ENCODE measurements around the gene CYP27A1. TPM values are rescaled to one million over a fixed set of nuclear protein-coding genes. Genes with fewer than 3 reads are reported as not detected.

The CYP27A1 gene
- total and polyA plus RNA-seq, 10 donors: 8.7 to 65.5 (median 15.2) TPM

- TF ChIP-seq POLR2AphosphoS5 (IDR thresholded peaks at IDR 0.05): no peak
- no peak for TF ChIP-seq POLR2A (IDR thresholded peaks at IDR 0.05)
- no peak for TF ChIP-seq CTCF (IDR thresholded peaks at IDR 0.05 in 8 of 11, conservative IDR thresholded peaks at IDR 0.05 in 3 of 11)
- peaks cover 0 to 79% (median 28%) of the 10 kb centered on the region in 7 donors for H3K27me3 ChIP-seq (replicated peaks in 1 of 7)
- WGBS, 5 donors: 78 to 89% (median 81%) methylated on average over 2 of the region's 2 CpGs
- intact Hi-C loops (cut with DNase I; ENCODE audit: low total_unique reads): loop anchor here (2.0 kb wide), 1 partner anchor 48 kb away; no protein-coding TSS in a partner anchor
- DNase-seq: peak; percentile 18
- H3K9me3 ChIP-seq: no peaks in the 10 kb centered on the region
- H3K27ac ChIP-seq: no peak overlapping the region
- no peaks in the 10 kb centered on the region for H3K36me3 ChIP-seq
- H3K4me3 ChIP-seq: no peak overlapping the region
- H3K4me1 ChIP-seq: peaks cover 0 to 18% (median 5%) of the 10 kb centered on the region in 6 donors
Measured at GRCh38 chr2:218850796-218851195, 68.8 kb downstream of the CYP27A1 start.

- TF ChIP-seq POLR2A (IDR thresholded peaks at IDR 0.05) (no peak), CTCF (IDR thresholded peaks at IDR 0.05 in 8 of 11, conservative IDR thresholded peaks at IDR 0.05 in 3 of 11) (no peak), POLR2AphosphoS5 (IDR thresholded peaks at IDR 0.05) (no peak)
- Histone ChIP-seq H3K4me1 (peaks cover 0 to 18% (median 5%) of the 10 kb centered on the region in 6 donors), H3K27ac (no peak overlapping the region), H3K36me3 (no peaks in the 10 kb centered on the region), H3K27me3 (replicated peaks in 1 of 7) (peaks cover 0 to 84% (median 28%) of the 10 kb centered on the region in 7 donors), H3K9me3 (no peaks in the 10 kb centered on the region), H3K4me3 (no peak overlapping the region)
- intact Hi-C loops (cut with DNase I; ENCODE audit: low total_unique reads): loop anchor here (2.0 kb wide), 1 partner anchor 48 kb away; no protein-coding TSS in a partner anchor
- 23 to 74% (median 44%) methylated on average over 3 of the region's 3 CpGs for WGBS, 5 donors
- peak; percentile 32 for DNase-seq
Measured at GRCh38 chr2:218851286-218851685, 69.3 kb downstream of the CYP27A1 start.

- no peaks in the 10 kb centered on the region for H3K36me3 ChIP-seq
- WGBS, 5 donors: 23 to 31% (median 25%) methylated on average over 16 of the region's 16 CpGs
- H3K4me3 ChIP-seq: no peak overlapping the region
- no peaks in the 10 kb centered on the region for H3K9me3 ChIP-seq
- TF ChIP-seq POLR2AphosphoS5 (IDR thresholded peaks at IDR 0.05): no peak
- TF ChIP-seq CTCF (IDR thresholded peaks at IDR 0.05 in 8 of 11, conservative IDR thresholded peaks at IDR 0.05 in 3 of 11): peak; percentile 44 to 88 (median 81)
- DNase-seq: peak; percentile 81
- H3K27me3 ChIP-seq (replicated peaks in 1 of 7): peaks cover 3 to 99% (median 33%) of the 10 kb centered on the region in 7 donors
- H3K27ac ChIP-seq: no peak overlapping the region
- H3K4me1 ChIP-seq: peaks cover 0 to 23% (median 5%) of the 10 kb centered on the region in 6 donors
- intact Hi-C loops (cut with DNase I; ENCODE audit: low total_unique reads): no loop called here
Measured at GRCh38 chr2:218852911-218853667, 71.1 kb downstream of the CYP27A1 start.

- 30 to 47% (median 35%) methylated on average over 5 of the region's 5 CpGs for WGBS, 5 donors
- TF ChIP-seq CTCF (IDR thresholded peaks at IDR 0.05 in 8 of 11, conservative IDR thresholded peaks at IDR 0.05 in 3 of 11) (no peak), POLR2AphosphoS5 (IDR thresholded peaks at IDR 0.05) (no peak), POLR2A (IDR thresholded peaks at IDR 0.05) (no peak)
- peaks cover 3 to 99% (median 40%) of the 10 kb centered on the region in 7 donors for H3K27me3 ChIP-seq (replicated peaks in 1 of 7)
- intact Hi-C loops (cut with DNase I; ENCODE audit: low total_unique reads): no loop called here
- peak; percentile 34 for DNase-seq
- H3K36me3 ChIP-seq: no peaks in the 10 kb centered on the region
- H3K4me3 ChIP-seq: no peak overlapping the region
- H3K4me1 ChIP-seq: peaks cover under 1 to 28% (median 10%) of the 10 kb centered on the region in 6 donors
- no peak overlapping the region for H3K27ac ChIP-seq
- H3K9me3 ChIP-seq: no peaks in the 10 kb centered on the region
Measured at GRCh38 chr2:218853766-218854165, 71.8 kb downstream of the CYP27A1 start.
